HG03439 (cell line): ENCODE data around the gene ZNF607.
A peak's percentile ranks its signal among the peaks of the same experiment; 100 is the strongest.
"Not testable (repeated sequence)": the region's sequence is repeated elsewhere in the genome, so short reads cannot be mapped to it uniquely, and the experiment has no call there.

ENCODE experiments used
- ATAC-seq: cut with Tn5 transposase; IDR thresholded peaks from one replicate; pipeline ENCODE4 v1.9.1; 2021; ENCODE audit warnings: mild to moderate bottlenecking, moderate library complexity; ENCODE audit not compliant: unreplicated experiment

Gene ZNF607

GRCh38 chr19:37719111-37719926 is at the start of gene ZNF607:
Gene ZNF607, minus strand, starts transcription at chr19:37719761. Its CDS starts 8,143 bp downstream, at chr19:37711618.
- ATAC-seq = peak; percentile 88

- ATAC-seq = no peak
These were observed 43.9 kb upstream of the ZNF607 start for GRCh38 chr19:37763488-37763887.

- not testable (repeated sequence) for ATAC-seq
These were observed 38.1 kb upstream of the ZNF607 start for GRCh38 chr19:37757683-37758082.

- no peak for ATAC-seq
These were observed 18.8 kb upstream of the ZNF607 start for GRCh38 chr19:37738371-37738770.

- ATAC-seq = no peak
These were observed 5.6 kb upstream of the ZNF607 start for GRCh38 chr19:37725181-37725580.

- no peak for ATAC-seq
These were observed 335 bp upstream of the ZNF607 start for GRCh38 chr19:37719927-37720265.

- no peak for ATAC-seq
These were observed 1.3 kb downstream of the ZNF607 start for GRCh38 chr19:37718304-37718703.

GRCh38 chr19:37716140-37716539 is 3.4 kb downstream of the ZNF607 start:
- no peak for ATAC-seq

- no peak for ATAC-seq
These were observed 13.4 kb downstream of the ZNF607 start for GRCh38 chr19:37706052-37706605.

GRCh38 chr19:37699057-37699456 is 20.5 kb downstream of the ZNF607 start:
- no peak for ATAC-seq

- ATAC-seq = no peak
These were observed 21.3 kb downstream of the ZNF607 start for GRCh38 chr19:37698216-37698615.

- ATAC-seq = no peak
These were observed 24.2 kb downstream of the ZNF607 start for GRCh38 chr19:37695144-37695899.

- ATAC-seq = no peak
These were observed 26.5 kb downstream of the ZNF607 start for GRCh38 chr19:37692956-37693620.

GRCh38 chr19:37691881-37692504 is 27.6 kb downstream of the ZNF607 start:
- no peak for ATAC-seq

GRCh38 chr19:37683520-37683919 is 36.0 kb downstream of the ZNF607 start:
- ATAC-seq = no peak

GRCh38 chr19:37669450-37669914 is 50.1 kb downstream of the ZNF607 start:
- ATAC-seq = no peak

- not testable (repeated sequence) for ATAC-seq
These were observed 62.4 kb downstream of the ZNF607 start for GRCh38 chr19:37657157-37657556.

- peak; percentile 52 for ATAC-seq
These were observed 63.7 kb downstream of the ZNF607 start for GRCh38 chr19:37655689-37656371.

GRCh38 chr19:37655301-37655688 is 64.3 kb downstream of the ZNF607 start, which contains the start of gene ZFP30:
Gene ZFP30, minus strand, starts transcription at chr19:37655465. Its CDS starts 7,643 bp downstream, at chr19:37647822.
- ATAC-seq = peak; percentile 63
